WTC11 (cell line): ENCODE results near the gene OR6J1. TPM values are rescaled to one million over a fixed set of nuclear protein-coding genes. Genes with fewer than 3 reads are reported as not detected.
"Not testable (repeated sequence)": the region's sequence is repeated elsewhere in the genome, so short reads cannot be mapped to it uniquely, and the experiment has no call there.

Experiments
- ATAC-seq: fragments of 200-7000 bp; cut with Tn5 transposase; 2 replicates; pipeline ENCODE4 v1.10.0; 2021; ENCODE audit warnings: mild to moderate bottlenecking, moderate library complexity
- CTCF ChIA-PET: fragments of 300-600 bp; sonication (Branson Sonifier 250); formaldehyde crosslinking; loops from one replicate; lab custom pipeline; 2021; ENCODE audit warnings: antibody characterized with exemption; lab: Charles Lee
- POLR2A ChIA-PET: fragments of 350-600 bp; sonication (Branson Sonifier 250); formaldehyde crosslinking; loops from one replicate; lab custom pipeline; 2021; ENCODE audit warnings: antibody characterized with exemption; lab: Charles Lee
- DNase-seq: peaks from one replicate; pipeline ENCODE4 v3.0.0; 2021; ENCODE audit warnings: low spot score
- H3K27ac Mint-ChIP-seq: 2 replicates; pipeline ENCODE4 v1.8.0; 2021; ENCODE audit warnings: mixed read lengths
- H3K27me3 Mint-ChIP-seq: 2 replicates; pipeline ENCODE4 v1.8.0; 2021; ENCODE audit warnings: low read depth, mild to moderate bottlenecking, moderate library complexity, mixed read lengths
- H3K36me3 Mint-ChIP-seq: 2 replicates; pipeline ENCODE4 v1.8.0; 2021; ENCODE audit warnings: mixed read lengths
- H3K4me1 Mint-ChIP-seq: 2 replicates; pipeline ENCODE4 v1.8.0; 2022; ENCODE audit warnings: mixed read lengths
- H3K4me3 Mint-ChIP-seq: 2 replicates; pipeline ENCODE4 v1.8.0; 2021; ENCODE audit warnings: mild to moderate bottlenecking, moderate library complexity, mixed read lengths
- H3K9me3 Mint-ChIP-seq: 2 replicates; pipeline ENCODE4 v1.8.0; 2021; ENCODE audit warnings: mixed read lengths
- CDX4 ChIP-seq: fragments of 250-450 bp; sonication (Bioruptor Pico); IDR thresholded peaks from 2 replicates; pipeline ENCODE4 v1.9.0; 2021; ENCODE audit warnings: moderate library complexity, mild to moderate bottlenecking, inconsistent platforms, borderline replicate concordance
- CREM ChIP-seq: sonication (generic); formaldehyde crosslinking; IDR thresholded peaks from 2 replicates; pipeline ENCODE4 v1.8.1; 2022; ENCODE audit warnings: mild to moderate bottlenecking, missing genetic modification reagents, moderate library complexity
- FOXJ3 ChIP-seq: sonication (generic); formaldehyde crosslinking; IDR thresholded peaks from 2 replicates; pipeline ENCODE4 v1.9.0; 2021; ENCODE audit warnings: missing genetic modification reagents, mild to moderate bottlenecking, borderline replicate concordance
- FOXK1 ChIP-seq: sonication (generic); formaldehyde crosslinking; IDR thresholded peaks from 2 replicates; pipeline ENCODE4 v1.8.0; 2022; ENCODE audit warnings: mild to moderate bottlenecking, moderate library complexity, missing genetic modification reagents
- JAZF1 ChIP-seq: fragments of 250-450 bp; sonication (Bioruptor Pico); IDR thresholded peaks from 2 replicates; pipeline ENCODE4 v1.9.0; 2021; ENCODE audit warnings: moderate library complexity, mild to moderate bottlenecking, inconsistent platforms
- MAX ChIP-seq: sonication (generic); formaldehyde crosslinking; IDR thresholded peaks from 2 replicates; pipeline ENCODE4 v1.8.0; 2022; ENCODE audit warnings: mild to moderate bottlenecking, missing genetic modification reagents
- MXD4 ChIP-seq: fragments of 250-450 bp; sonication (Bioruptor Pico); IDR thresholded peaks from 2 replicates; pipeline ENCODE4 v1.8.0; 2021; ENCODE audit warnings: mild to moderate bottlenecking, moderate library complexity, borderline replicate concordance
- MYBL2 ChIP-seq: sonication (generic); formaldehyde crosslinking; IDR thresholded peaks from 2 replicates; pipeline ENCODE4 v1.8.1; 2023; ENCODE audit warnings: mild to moderate bottlenecking, moderate library complexity, missing genetic modification reagents
- NFE2L1 ChIP-seq: sonication (generic); formaldehyde crosslinking; IDR thresholded peaks from 2 replicates; pipeline ENCODE4 v1.8.1; 2023; ENCODE audit warnings: missing genetic modification reagents
- NFYB ChIP-seq: sonication (generic); formaldehyde crosslinking; conservative IDR thresholded peaks from 2 replicates; pipeline ENCODE4 v1.8.0; 2022; ENCODE audit warnings: low read depth, missing genetic modification reagents
- OVOL2 ChIP-seq: fragments of 250-450 bp; sonication (Bioruptor Pico); IDR thresholded peaks from 2 replicates; pipeline ENCODE4 v1.9.0; 2021; ENCODE audit warnings: mild to moderate bottlenecking, borderline replicate concordance
- TEAD1 ChIP-seq: sonication (generic); formaldehyde crosslinking; IDR thresholded peaks from 2 replicates; pipeline ENCODE4 v1.8.0; 2022; ENCODE audit warnings: mild to moderate bottlenecking, missing genetic modification reagents
- TP53 ChIP-seq: sonication (generic); formaldehyde crosslinking; IDR thresholded peaks from 2 replicates; pipeline ENCODE4 v1.8.1; 2023; ENCODE audit warnings: mild to moderate bottlenecking, missing genetic modification reagents
- ZNF281 ChIP-seq: sonication (generic); formaldehyde crosslinking; IDR thresholded peaks from 2 replicates; pipeline ENCODE4 v1.8.0; 2023; ENCODE audit warnings: mild to moderate bottlenecking, missing genetic modification reagents
- ZNF416 ChIP-seq: fragments of 250-450 bp; sonication (Bioruptor Pico); IDR thresholded peaks from 2 replicates; pipeline ENCODE4 v1.9.0; 2021; ENCODE audit warnings: mild to moderate bottlenecking, inconsistent platforms
- total RNA-seq: library from RNA; stranded (reverse); gene quantifications from 3 replicates; pipeline ENCODE4 v1.2.3, GENCODE V29; 2021
- TF ChIP-seq, protein P1 (sequence below): sonication (generic); formaldehyde crosslinking; IDR thresholded peaks from 2 replicates; pipeline ENCODE4 v1.8.1; 2022; ENCODE audit warnings: mild to moderate bottlenecking, missing genetic modification reagents, moderate library complexity, borderline replicate concordance
- TF ChIP-seq, protein P2 (sequence below): sonication (generic); formaldehyde crosslinking; IDR thresholded peaks from 2 replicates; pipeline ENCODE4 v1.8.0; 2023; ENCODE audit warnings: missing genetic modification reagents
- TF ChIP-seq, protein P3 (sequence below): sonication (generic); formaldehyde crosslinking; IDR thresholded peaks from 2 replicates; pipeline ENCODE4 v1.8.0; 2022; ENCODE audit warnings: mild to moderate bottlenecking, missing genetic modification reagents
- TF ChIP-seq, protein P4 (sequence below): sonication (generic); formaldehyde crosslinking; IDR thresholded peaks from 2 replicates; pipeline ENCODE4 v1.8.1; 2023; ENCODE audit warnings: mild to moderate bottlenecking, moderate library complexity, missing genetic modification reagents
- TF ChIP-seq, protein P5 (sequence below): sonication (generic); formaldehyde crosslinking; IDR thresholded peaks from 2 replicates; pipeline ENCODE4 v1.8.1; 2023; ENCODE audit warnings: mild to moderate bottlenecking, missing genetic modification reagents, moderate library complexity

The OR6J1 gene
- total RNA-seq, 1 experiment from 2014 or later, result not detected

GRCh38 chr14:22622255-22622654 lies 21.9 kb downstream of the OR6J1 start (continued):
- TF ChIP-seq NFE2L1 (CRISPR knock-in tag), result no peak
- TF ChIP-seq JAZF1 (CRISPR knock-in tag), result no peak

GRCh38 chr14:22615765-22616164 lies 28.4 kb downstream of the OR6J1 start:
- ATAC-seq, CTCF ChIA-PET, POLR2A ChIA-PET, H3K9me3 Mint-ChIP-seq, DNase-seq, H3K36me3 Mint-ChIP-seq, H3K4me3 Mint-ChIP-seq, H3K27ac Mint-ChIP-seq: not testable (repeated sequence)
- H3K27me3 Mint-ChIP-seq, result peaks cover 17% of the 10 kb centered on the region
- H3K4me1 Mint-ChIP-seq, result peaks cover 11% of the 10 kb centered on the region

- DNase-seq, result no peak
- H3K36me3 Mint-ChIP-seq, result peaks cover 17% of the 10 kb centered on the region
- peaks cover 11% of the 10 kb centered on the region for H3K4me1 Mint-ChIP-seq
- no peak overlapping the region for H3K4me3 Mint-ChIP-seq
- TF ChIP-seq, protein P1, sequence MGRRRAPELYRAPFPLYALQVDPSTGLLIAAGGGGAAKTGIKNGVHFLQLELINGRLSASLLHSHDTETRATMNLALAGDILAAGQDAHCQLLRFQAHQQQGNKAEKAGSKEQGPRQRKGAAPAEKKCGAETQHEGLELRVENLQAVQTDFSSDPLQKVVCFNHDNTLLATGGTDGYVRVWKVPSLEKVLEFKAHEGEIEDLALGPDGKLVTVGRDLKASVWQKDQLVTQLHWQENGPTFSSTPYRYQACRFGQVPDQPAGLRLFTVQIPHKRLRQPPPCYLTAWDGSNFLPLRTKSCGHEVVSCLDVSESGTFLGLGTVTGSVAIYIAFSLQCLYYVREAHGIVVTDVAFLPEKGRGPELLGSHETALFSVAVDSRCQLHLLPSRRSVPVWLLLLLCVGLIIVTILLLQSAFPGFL (CRISPR knock-in tag), result no peak
- TF ChIP-seq MYBL2, result no peak
- no peak for TF ChIP-seq CREM (CRISPR knock-in tag)
- TF ChIP-seq ZNF416 (CRISPR knock-in tag), result no peak
- no peak for TF ChIP-seq TEAD1 (CRISPR knock-in tag)
- no peak for TF ChIP-seq MAX
- no peak for TF ChIP-seq FOXJ3 (CRISPR knock-in tag)
- TF ChIP-seq TP53 (CRISPR knock-in tag), result no peak
- TF ChIP-seq ZNF281 (CRISPR knock-in tag), result no peak
- no peak for TF ChIP-seq MXD4 (CRISPR knock-in tag)
- TF ChIP-seq NFYB (CRISPR knock-in tag), result no peak
- TF ChIP-seq, protein P2, sequence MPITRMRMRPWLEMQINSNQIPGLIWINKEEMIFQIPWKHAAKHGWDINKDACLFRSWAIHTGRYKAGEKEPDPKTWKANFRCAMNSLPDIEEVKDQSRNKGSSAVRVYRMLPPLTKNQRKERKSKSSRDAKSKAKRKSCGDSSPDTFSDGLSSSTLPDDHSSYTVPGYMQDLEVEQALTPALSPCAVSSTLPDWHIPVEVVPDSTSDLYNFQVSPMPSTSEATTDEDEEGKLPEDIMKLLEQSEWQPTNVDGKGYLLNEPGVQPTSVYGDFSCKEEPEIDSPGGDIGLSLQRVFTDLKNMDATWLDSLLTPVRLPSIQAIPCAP (CRISPR knock-in tag), result no peak
- TF ChIP-seq, protein P3, sequence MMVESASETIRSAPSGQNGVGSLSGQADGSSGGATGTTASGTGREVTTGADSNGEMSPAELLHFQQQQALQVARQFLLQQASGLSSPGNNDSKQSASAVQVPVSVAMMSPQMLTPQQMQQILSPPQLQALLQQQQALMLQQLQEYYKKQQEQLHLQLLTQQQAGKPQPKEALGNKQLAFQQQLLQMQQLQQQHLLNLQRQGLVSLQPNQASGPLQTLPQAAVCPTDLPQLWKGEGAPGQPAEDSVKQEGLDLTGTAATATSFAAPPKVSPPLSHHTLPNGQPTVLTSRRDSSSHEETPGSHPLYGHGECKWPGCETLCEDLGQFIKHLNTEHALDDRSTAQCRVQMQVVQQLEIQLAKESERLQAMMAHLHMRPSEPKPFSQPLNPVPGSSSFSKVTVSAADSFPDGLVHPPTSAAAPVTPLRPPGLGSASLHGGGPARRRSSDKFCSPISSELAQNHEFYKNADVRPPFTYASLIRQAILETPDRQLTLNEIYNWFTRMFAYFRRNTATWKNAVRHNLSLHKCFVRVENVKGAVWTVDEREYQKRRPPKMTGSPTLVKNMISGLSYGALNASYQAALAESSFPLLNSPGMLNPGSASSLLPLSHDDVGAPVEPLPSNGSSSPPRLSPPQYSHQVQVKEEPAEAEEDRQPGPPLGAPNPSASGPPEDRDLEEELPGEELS, result no peak
- TF ChIP-seq JAZF1 (CRISPR knock-in tag), result no peak
- TF ChIP-seq, protein P4, sequence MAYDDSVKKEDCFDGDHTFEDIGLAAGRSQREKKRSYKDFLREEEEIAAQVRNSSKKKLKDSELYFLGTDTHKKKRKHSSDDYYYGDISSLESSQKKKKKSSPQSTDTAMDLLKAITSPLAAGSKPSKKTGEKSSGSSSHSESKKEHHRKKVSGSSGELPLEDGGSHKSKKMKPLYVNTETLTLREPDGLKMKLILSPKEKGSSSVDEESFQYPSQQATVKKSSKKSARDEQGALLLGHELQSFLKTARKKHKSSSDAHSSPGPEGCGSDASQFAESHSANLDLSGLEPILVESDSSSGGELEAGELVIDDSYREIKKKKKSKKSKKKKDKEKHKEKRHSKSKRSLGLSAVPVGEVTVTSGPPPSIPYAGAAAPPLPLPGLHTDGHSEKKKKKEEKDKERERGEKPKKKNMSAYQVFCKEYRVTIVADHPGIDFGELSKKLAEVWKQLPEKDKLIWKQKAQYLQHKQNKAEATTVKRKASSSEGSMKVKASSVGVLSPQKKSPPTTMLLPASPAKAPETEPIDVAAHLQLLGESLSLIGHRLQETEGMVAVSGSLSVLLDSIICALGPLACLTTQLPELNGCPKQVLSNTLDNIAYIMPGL (CRISPR knock-in tag), result no peak
- TF ChIP-seq, protein P5, sequence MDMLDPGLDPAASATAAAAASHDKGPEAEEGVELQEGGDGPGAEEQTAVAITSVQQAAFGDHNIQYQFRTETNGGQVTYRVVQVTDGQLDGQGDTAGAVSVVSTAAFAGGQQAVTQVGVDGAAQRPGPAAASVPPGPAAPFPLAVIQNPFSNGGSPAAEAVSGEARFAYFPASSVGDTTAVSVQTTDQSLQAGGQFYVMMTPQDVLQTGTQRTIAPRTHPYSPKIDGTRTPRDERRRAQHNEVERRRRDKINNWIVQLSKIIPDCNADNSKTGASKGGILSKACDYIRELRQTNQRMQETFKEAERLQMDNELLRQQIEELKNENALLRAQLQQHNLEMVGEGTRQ (CRISPR knock-in tag), result no peak
- TF ChIP-seq FOXK1 (CRISPR knock-in tag), result no peak
- TF ChIP-seq CDX4 (CRISPR knock-in tag), result no peak
- TF ChIP-seq OVOL2 (CRISPR knock-in tag), result no peak
- TF ChIP-seq, all 79 proteins: peak for 0
- peak; percentile 75 for ATAC-seq
- Mint-ChIP-seq H3K27me3 (peaks cover 10% of the 10 kb centered on the region), H3K9me3 (no peaks in the 10 kb centered on the region), H3K27ac (0 out of 2 replicates have a peak overlapping the region, but pooled peaks have one; percentile 37)
- CTCF ChIA-PET, result interaction anchor here (0.7 to 2.8 kb wide), 6 partner anchors 19 to 286 kb away, joined by 3 to 22 read pairs (median 4); no protein-coding TSS in a partner anchor
- POLR2A ChIA-PET, result interaction anchor here (0.8 to 1.7 kb wide), 2 partner anchors 9 to 16 kb away, joined by 3 to 10 read pairs; partner anchors contain the start of gene ABHD4
These were observed 29.8 kb downstream of the OR6J1 start for GRCh38 chr14:22614240-22614799.
